Naive thymus-derived CD8-positive, alpha-beta T cell (primary cell): ENCODE data around the gene APOA1. TPM values are rescaled to one million over a fixed set of nuclear protein-coding genes. Genes with fewer than 3 reads are reported as not detected.

Source experiments
- ATAC-seq, 2 donors: fragments of 150-1000 bp; cut with Tn5 transposase in 1 of 2; sonication (Bioruptor Pico), chemical (Tn5 transposase) in 1 of 2; 1 replicate in 1 of 2; 2 replicates in 1 of 2; pipeline ENCODE4 v1.10.0; 2021; ENCODE audit warnings: mild to moderate bottlenecking in 2 of 2, moderate library complexity in 2 of 2
- POLR2A ChIA-PET: fragments of 350-600 bp; sonication (Branson Sonifier 250); formaldehyde crosslinking; loops from one replicate; lab custom pipeline; 2021; ENCODE audit warnings: antibody characterized with exemption; lab: Charles Lee
- DNase-seq, 10 donors: peaks; one replicate each; pipeline versions ENCODE4 v3.0.0 to v3.0.0-alpha.2; 2020 to 2022
- H3K27ac Mint-ChIP-seq, 10 donors: one replicate each; pipeline ENCODE4 v1.8.0; 2020 to 2022; ENCODE audit warnings: mild to moderate bottlenecking in 10 of 10, mixed read lengths in 10 of 10, moderate library complexity in 4 of 10, inconsistent platforms in 1 of 10
- H3K27me3 Mint-ChIP-seq, 5 donors: one replicate each; pipeline ENCODE4 v1.8.0; 2021 to 2022; ENCODE audit warnings: mixed read lengths in 5 of 5
- H3K36me3 Mint-ChIP-seq, 3 donors: one replicate each; pipeline ENCODE4 v1.8.0; 2020 to 2022; ENCODE audit warnings: mixed read lengths in 3 of 3, mild to moderate bottlenecking in 2 of 3, inconsistent platforms in 1 of 3
- H3K4me1 Mint-ChIP-seq, 4 donors: one replicate each; pipeline ENCODE4 v1.8.0; 2021 to 2022; ENCODE audit warnings: mixed read lengths in 4 of 4
- H3K4me3 Mint-ChIP-seq, 10 donors: one replicate each; pipeline ENCODE4 v1.8.0; 2020 to 2022; ENCODE audit warnings: mild to moderate bottlenecking in 10 of 10, mixed read lengths in 10 of 10, moderate library complexity in 6 of 10, inconsistent platforms in 1 of 10
- H3K9me3 Mint-ChIP-seq, 9 donors: one replicate each; pipeline ENCODE4 v1.8.0; 2020 to 2022; ENCODE audit warnings: mixed read lengths in 9 of 9, mild to moderate bottlenecking in 3 of 9, inconsistent platforms in 1 of 9, moderate library complexity in 1 of 9
- polyA plus RNA-seq, 3 donors: library from polyadenylated mRNA; unstranded; fragments of 300-500 nt; fragmentation: Illumina TruSeq; gene quantifications; one replicate each; pipeline ENCODE4 v1.2.3, GENCODE V29; 2021
- total RNA-seq, 8 experiments: library from RNA in 2 of 8; stranded (reverse) in 2 of 8; gene quantifications; one replicate each; pipeline ENCODE4 v1.2.3 and lab custom pipeline; 2021 to 2026

APOA1 gene
- total and polyA plus RNA-seq, 5 experiments from 2014 or later = 0.17 to 1.3 (median 0.29) TPM

DNA sequence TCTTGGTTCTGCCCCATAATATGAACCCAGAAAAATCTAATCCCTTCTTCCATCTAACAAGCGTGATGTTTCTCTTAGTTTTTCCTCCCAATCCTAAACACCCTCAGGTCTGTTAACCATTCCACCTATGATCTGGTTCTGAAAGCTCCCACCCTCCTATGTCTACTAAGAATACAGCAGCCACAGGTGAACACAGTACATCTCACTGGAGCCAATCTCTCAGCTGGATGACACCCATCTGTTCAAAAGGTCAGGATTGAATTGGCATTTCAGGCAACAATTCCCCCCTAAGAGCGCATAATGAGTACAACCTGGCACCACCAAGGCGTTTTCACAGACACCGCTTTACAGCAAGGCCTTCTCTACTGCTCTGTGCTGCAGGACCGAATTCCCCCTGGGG is 19.0 kb upstream of the APOA1 start:
- DNase-seq (no peak), ATAC-seq (no peak)
- H3K4me3 Mint-ChIP-seq = peak overlapping the region in 3 of 10 donors; percentile 28 to 48 (median 36)
- H3K4me1 Mint-ChIP-seq = peaks cover 27 to 59% (median 56%) of the 10 kb centered on the region in 4 donors
- peaks cover 0 to 49% (median 34%) of the 10 kb centered on the region in 3 donors for H3K36me3 Mint-ChIP-seq
- no peaks in the 10 kb centered on the region for H3K9me3 Mint-ChIP-seq
- H3K27me3 Mint-ChIP-seq = no peaks in the 10 kb centered on the region
- POLR2A ChIA-PET = interaction anchor here (1.5 to 6.3 kb wide), 2 partner anchors 21 to 288 kb away, joined by 3 to 60 read pairs; partner anchors contain the start of genes APOA1 and PAFAH1B2
- H3K27ac Mint-ChIP-seq = peak overlapping the region in 7 of 10 donors; percentile 5 to 86 (median 52)

DNA sequence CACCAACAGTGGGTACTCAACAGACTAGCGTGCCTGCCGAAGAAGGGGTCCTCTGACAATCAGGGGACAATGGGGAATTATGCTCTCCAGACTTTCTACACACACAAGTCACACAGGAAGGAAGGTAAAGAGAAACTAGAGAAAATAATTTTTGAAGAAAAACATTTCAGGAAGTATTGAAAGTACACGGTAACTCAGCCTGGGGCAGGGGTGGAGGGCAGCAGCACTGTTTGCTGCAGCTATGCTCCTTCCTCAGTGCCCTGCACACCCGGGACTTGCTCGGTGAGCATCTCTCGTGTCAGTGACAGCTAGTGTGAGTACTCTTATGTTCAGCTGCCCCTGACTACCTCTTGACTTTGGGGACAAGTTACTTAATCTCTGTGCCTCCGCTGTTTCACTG is 18.0 kb upstream of the APOA1 start:
- H3K36me3 Mint-ChIP-seq = peaks cover 0 to 40% (median 26%) of the 10 kb centered on the region in 3 donors
- H3K4me1 Mint-ChIP-seq = peaks cover 31 to 67% (median 64%) of the 10 kb centered on the region in 4 donors

DNA sequence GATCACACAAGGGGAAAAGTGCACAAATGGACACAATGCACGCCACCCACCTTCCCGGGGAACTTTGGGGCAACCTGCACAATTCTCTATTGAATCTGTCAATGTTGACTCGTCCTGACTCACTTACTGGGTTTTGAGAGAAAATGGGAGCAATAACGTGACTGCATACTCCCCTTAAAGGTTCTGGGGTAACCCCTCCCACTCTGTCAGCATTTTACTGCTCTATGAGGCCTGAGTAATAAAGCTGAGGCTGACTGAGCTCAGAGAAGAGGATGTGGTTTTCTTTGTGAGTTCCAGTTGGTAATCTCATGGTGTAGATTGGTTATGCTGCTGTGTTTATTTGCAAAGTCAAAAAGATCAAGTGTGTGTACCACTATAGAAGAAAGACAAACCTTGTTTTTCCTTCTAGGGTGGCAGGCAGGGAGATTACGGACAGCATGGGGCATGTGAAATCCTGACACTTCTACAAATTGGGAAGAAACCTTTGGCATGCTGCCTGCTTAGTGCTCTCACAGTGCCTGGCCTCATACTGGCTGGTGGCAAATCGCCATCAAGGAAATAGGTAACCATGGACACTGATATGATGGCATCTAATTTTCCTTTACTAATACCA is 16.1 kb upstream of the APOA1 start:
- Mint-ChIP-seq H3K4me3 (peak overlapping the region; percentile 49 to 87 (median 64)), H3K9me3 (no peaks in the 10 kb centered on the region), H3K27ac (peak overlapping the region; percentile 10 to 89 (median 84)), H3K36me3 (peaks cover 0 to 32% (median 17%) of the 10 kb centered on the region in 3 donors), H3K27me3 (no peaks in the 10 kb centered on the region), H3K4me1 (peaks cover 41 to 77% (median 74%) of the 10 kb centered on the region in 4 donors)
- DNase-seq (peak in 9 of 10 donors; percentile 32 to 84 (median 68)), ATAC-seq (peak; percentile 95 to 96)
- POLR2A ChIA-PET = interaction anchor here (0.7 to 6.3 kb wide), 11 partner anchors 11 to 377 kb away, joined by 3 to 60 read pairs (median 5); partner anchors contain the start of genes APOA1, APOA4, APOA5 and BUD13

More for the DNA sequence above, 18.0 kb upstream of the APOA1 start:
- POLR2A ChIA-PET = interaction anchor here (0.7 to 6.3 kb wide), 3 partner anchors 20 to 146 kb away, joined by 3 to 60 read pairs (median 11); partner anchors contain the start of genes APOA1 and APOA5
- ATAC-seq (no peak), DNase-seq (no peak)
- Mint-ChIP-seq H3K9me3 (no peaks in the 10 kb centered on the region), H3K27ac (peak overlapping the region; percentile 27 to 92 (median 80)), H3K27me3 (no peaks in the 10 kb centered on the region), H3K4me3 (peak overlapping the region in 9 of 10 donors; percentile 47 to 79 (median 64))

DNA sequence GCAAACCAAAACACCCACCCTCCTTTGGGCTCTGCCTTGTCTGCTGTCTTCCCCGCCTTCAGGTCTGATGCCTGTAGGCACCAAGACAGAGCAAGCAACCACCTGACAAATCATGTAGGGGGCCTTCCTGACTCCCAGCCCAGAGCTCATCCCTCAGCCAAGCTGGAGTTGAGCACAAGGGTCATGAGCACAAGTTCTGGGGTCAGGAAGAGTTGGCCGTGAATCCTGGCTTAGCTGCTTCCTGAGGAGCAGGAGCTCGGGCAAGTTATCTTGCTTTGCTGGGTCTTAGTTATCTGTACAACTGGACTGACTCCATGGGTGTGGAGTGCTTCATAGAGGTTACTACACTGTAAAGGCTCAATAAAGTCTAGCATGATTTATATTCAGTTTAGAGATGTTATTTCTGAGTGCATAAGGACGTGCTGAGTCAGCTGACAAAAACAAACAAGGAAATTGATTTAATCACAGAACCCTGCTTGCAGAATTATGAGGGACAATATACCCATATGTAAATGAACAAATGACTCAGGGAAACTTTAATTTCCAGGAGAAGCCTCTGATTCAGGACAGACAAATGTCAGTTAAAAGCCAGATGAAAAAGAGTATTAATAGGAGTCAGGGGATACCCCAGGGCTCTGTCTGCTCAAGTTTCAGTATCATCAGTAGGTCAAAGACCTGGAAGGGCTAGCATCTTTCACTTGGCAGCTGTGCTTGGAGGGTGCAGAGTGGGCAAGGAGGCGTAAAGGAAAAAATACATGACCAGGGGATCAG is 15.0 kb upstream of the APOA1 start:
- H3K36me3 Mint-ChIP-seq = peaks cover 0 to 27% (median 7%) of the 10 kb centered on the region in 3 donors
- POLR2A ChIA-PET = interaction anchor here (1.2 to 6.3 kb wide), 7 partner anchors 10 to 378 kb away, joined by 3 to 60 read pairs (median 5); partner anchors contain the start of genes APOA1, APOA4, BUD13 and PAFAH1B2
- H3K9me3 Mint-ChIP-seq = no peaks in the 10 kb centered on the region
- H3K4me3 Mint-ChIP-seq = peak overlapping the region; percentile 13 to 87 (median 66)
- peak overlapping the region; percentile 72 to 89 (median 84) for H3K27ac Mint-ChIP-seq
- H3K4me1 Mint-ChIP-seq = peaks cover 41 to 77% (median 74%) of the 10 kb centered on the region in 4 donors
- no peak for DNase-seq
- no peak for ATAC-seq
- no peaks in the 10 kb centered on the region for H3K27me3 Mint-ChIP-seq

DNA sequence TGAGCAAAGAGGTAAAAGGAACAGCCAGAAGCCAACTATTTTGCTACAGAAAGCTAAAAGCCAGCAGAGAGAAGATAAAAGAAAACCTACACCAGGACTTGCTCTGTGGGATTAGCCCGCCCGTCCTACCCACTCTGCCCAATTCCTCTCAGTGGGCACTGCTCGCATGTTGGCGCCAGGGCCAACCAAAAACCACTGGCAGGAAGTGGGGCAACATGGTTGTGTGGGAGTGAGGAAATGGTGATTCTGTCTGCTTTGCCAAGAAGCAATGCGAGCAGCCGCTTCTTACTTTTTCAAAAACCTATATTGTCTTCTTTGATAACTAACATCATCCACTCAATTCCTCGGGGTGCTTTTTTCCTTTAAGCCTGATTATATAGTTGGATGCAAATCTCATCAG is 14.2 kb upstream of the APOA1 start:
- H3K36me3 Mint-ChIP-seq = peaks cover 4 to 27% (median 6%) of the 10 kb centered on the region in 3 donors
- H3K27ac Mint-ChIP-seq = peak overlapping the region; percentile 71 to 89 (median 84)
- DNase-seq = peak in 9 of 10 donors; percentile 6 to 72 (median 52)
- POLR2A ChIA-PET = interaction anchor here (0.5 to 6.3 kb wide), 3 partner anchors 11 to 247 kb away, joined by 3 to 60 read pairs (median 4); partner anchors contain the start of gene APOA1
- ATAC-seq = peak; percentile 44 to 47
- no peaks in the 10 kb centered on the region for H3K27me3 Mint-ChIP-seq
- peaks cover 41 to 70% (median 69%) of the 10 kb centered on the region in 4 donors for H3K4me1 Mint-ChIP-seq
- peak overlapping the region; percentile 55 to 87 (median 68) for H3K4me3 Mint-ChIP-seq
- H3K9me3 Mint-ChIP-seq = no peaks in the 10 kb centered on the region

DNA sequence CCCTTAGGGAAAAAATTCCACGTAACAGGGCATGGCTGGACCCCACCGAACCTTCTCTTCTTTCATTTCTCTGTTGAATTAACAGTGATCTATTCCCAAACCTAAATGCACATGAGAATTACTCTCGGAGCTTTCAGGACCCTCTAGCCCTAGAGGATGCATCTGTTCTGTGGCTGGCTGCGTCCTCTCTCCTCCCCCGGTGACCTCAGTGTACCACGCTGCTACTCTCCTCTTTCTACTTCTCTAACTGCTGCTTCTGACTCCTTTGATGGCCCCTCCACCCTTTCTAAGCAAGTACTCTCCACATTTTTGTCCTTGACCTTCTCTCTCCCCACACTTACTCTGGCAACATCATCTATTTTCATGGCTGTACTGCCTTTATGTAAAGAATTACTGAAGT is 12.1 kb upstream of the APOA1 start:
- peak overlapping the region in 3 of 10 donors; percentile 3 to 24 (median 21) for H3K27ac Mint-ChIP-seq
- peaks cover 9 to 45% (median 18%) of the 10 kb centered on the region in 3 donors for H3K36me3 Mint-ChIP-seq
- H3K27me3 Mint-ChIP-seq = no peaks in the 10 kb centered on the region
- no peaks in the 10 kb centered on the region for H3K9me3 Mint-ChIP-seq
- POLR2A ChIA-PET = interaction anchor here (1.9 kb wide), 1 partner anchor 13 kb away, joined by 6 read pairs; no protein-coding TSS in a partner anchor
- ATAC-seq = no peak
- peaks cover 31 to 49% (median 49%) of the 10 kb centered on the region in 4 donors for H3K4me1 Mint-ChIP-seq
- no peak for DNase-seq
- H3K4me3 Mint-ChIP-seq = no peak overlapping the region

DNA sequence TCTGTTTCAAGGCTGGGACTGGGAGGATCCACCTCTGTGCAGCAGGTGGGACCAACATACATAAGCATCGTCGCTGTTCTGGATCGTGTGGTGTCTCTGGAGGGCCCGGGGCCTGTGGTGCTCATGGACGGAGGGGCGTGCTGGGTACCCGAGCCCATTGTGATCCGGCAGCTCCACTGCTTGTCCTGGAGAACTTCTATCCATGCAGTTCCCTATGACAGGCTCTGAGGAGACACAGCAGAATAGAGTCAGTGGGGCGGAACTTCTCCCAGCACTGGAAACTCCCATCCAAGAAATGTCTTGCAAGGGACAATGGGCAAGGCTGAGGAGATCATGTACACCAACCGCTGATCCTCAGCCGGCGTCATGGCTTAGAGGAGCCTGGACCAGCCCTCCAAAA is 11.6 kb upstream of the APOA1 start:
- H3K4me1 Mint-ChIP-seq = peaks cover 29 to 45% (median 45%) of the 10 kb centered on the region in 4 donors
- POLR2A ChIA-PET = interaction anchor here (1.9 kb wide), 1 partner anchor 13 kb away, joined by 6 read pairs; no protein-coding TSS in a partner anchor
- ATAC-seq = no peak
- H3K27ac Mint-ChIP-seq = no peak overlapping the region
- H3K36me3 Mint-ChIP-seq = peaks cover 9 to 46% (median 18%) of the 10 kb centered on the region in 3 donors
- DNase-seq = no peak
- H3K27me3 Mint-ChIP-seq = no peaks in the 10 kb centered on the region
- no peaks in the 10 kb centered on the region for H3K9me3 Mint-ChIP-seq
- H3K4me3 Mint-ChIP-seq = no peak overlapping the region

DNA sequence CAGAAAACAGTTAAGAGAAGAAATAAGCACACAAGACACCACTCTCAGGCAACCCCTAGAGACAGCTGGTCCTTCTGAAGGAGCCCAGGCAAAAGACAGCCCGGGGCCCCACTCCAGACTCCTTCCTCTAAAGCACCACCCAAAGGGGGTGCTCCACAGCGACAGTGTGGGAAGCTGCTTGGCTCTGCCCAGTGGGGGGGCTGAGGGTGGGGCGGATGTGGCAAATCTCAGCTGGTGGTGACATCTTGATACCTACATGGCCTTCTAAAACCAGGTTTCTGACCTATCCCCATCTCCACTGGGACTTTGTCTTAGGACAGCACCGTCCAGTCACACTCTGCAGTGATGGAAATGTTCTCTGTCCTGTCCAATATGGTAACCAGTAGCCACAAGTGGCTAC is 10.2 kb upstream of the APOA1 start:
- H3K36me3 Mint-ChIP-seq = peaks cover 9 to 57% (median 18%) of the 10 kb centered on the region in 3 donors
- POLR2A ChIA-PET = interaction anchor here (1.9 kb wide), 1 partner anchor 11 kb away, joined by 6 read pairs; no protein-coding TSS in a partner anchor
- peak overlapping the region in 1 of 10 donors; percentile 37 for H3K4me3 Mint-ChIP-seq
- no peak overlapping the region for H3K27ac Mint-ChIP-seq
- DNase-seq (no peak), ATAC-seq (no peak)
- H3K27me3 Mint-ChIP-seq = no peaks in the 10 kb centered on the region
- no peaks in the 10 kb centered on the region for H3K9me3 Mint-ChIP-seq
- H3K4me1 Mint-ChIP-seq = peaks cover 22 to 31% (median 30%) of the 10 kb centered on the region in 4 donors

DNA sequence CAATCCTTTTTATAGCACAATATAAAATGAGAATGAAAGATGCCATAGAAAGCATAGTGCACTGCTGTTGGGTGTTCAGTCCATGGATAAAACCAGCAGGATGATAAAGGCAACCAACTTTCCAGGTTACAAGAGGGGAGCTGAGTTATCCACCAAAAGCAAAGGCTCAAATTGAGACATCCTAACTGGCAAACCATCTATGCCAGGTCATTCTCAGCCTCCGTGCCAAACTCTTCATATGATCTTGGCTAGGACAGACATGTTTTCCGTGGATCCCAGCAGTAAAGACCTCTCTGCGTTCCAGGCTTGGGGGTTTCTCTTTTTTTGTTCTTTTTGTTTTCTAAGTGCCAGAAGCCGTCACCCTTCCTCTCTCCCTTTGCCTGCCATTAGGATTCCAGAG is 7.3 kb upstream of the APOA1 start:
- ATAC-seq (no peak), DNase-seq (no peak)
- POLR2A ChIA-PET = no interaction called here
- no peaks in the 10 kb centered on the region for H3K27me3 Mint-ChIP-seq
- H3K4me3 Mint-ChIP-seq = no peak overlapping the region
- H3K4me1 Mint-ChIP-seq = peaks cover 2 to 6% (median 4%) of the 10 kb centered on the region in 4 donors
- peak overlapping the region in 3 of 10 donors; percentile 43 to 79 (median 64) for H3K27ac Mint-ChIP-seq
- no peaks in the 10 kb centered on the region for H3K9me3 Mint-ChIP-seq
- H3K36me3 Mint-ChIP-seq = peaks cover 9 to 57% (median 18%) of the 10 kb centered on the region in 3 donors

DNA sequence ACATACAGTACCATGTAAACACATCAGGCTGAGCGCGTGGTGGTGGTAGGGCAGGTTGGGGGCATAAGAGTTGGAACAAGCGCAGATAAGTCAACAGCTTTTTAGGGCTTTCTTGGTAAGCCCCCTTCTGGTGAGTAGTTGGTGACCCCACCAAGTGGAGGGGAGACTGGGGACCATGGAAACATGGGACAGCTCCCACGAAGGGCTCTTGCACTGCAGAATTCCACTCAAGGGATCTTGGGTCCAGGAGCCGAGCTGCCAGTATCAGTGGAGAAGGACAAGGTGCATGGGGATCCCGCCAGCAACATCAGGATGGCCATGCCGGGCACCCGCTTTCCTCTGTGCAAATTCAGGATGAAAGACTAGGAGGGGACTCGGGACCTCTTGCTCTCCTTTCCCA is 6.2 kb upstream of the APOA1 start:
- ATAC-seq (no peak), DNase-seq (no peak)
- no peaks in the 10 kb centered on the region for H3K27me3 Mint-ChIP-seq
- H3K27ac Mint-ChIP-seq = no peak overlapping the region
- no peaks in the 10 kb centered on the region for H3K9me3 Mint-ChIP-seq
- H3K36me3 Mint-ChIP-seq = peaks cover 9 to 49% (median 18%) of the 10 kb centered on the region in 3 donors
- POLR2A ChIA-PET = no interaction called here
- no peak overlapping the region for H3K4me3 Mint-ChIP-seq
- peaks cover 0 to 3% (median 0%) of the 10 kb centered on the region in 4 donors for H3K4me1 Mint-ChIP-seq

DNA sequence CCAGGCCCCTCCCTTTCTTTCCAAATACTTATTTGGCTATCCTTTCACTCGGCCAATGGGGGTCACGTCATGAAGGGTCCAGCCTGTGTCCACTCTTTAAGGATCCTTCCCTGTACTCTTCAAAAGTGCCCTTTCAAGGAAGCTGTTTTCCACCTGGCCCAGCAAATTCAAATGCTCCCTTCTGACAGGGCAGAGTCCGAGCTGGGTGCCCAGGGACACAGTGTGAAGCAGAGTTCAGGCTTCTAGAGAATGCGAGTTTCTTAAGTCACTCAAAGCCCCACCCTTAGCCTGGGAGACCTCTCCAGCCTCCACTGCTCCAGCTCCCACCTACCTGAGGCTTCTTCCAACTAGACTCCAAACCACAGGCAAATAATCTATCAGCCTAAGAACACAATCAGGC is 5.5 kb upstream of the APOA1 start:
- no peak for DNase-seq
- Mint-ChIP-seq H3K4me1 (peaks cover 0 to 3% (median 0%) of the 10 kb centered on the region in 4 donors), H3K4me3 (no peak overlapping the region), H3K9me3 (no peaks in the 10 kb centered on the region), H3K27me3 (no peaks in the 10 kb centered on the region), H3K36me3 (peaks cover 9 to 44% (median 18%) of the 10 kb centered on the region in 3 donors), H3K27ac (peak overlapping the region in 1 of 10 donors; percentile 40)
- ATAC-seq = no peak
- POLR2A ChIA-PET = interaction anchor here (1.5 kb wide), 1 partner anchor 11 kb away, joined by 4 read pairs; no protein-coding TSS in a partner anchor

DNA sequence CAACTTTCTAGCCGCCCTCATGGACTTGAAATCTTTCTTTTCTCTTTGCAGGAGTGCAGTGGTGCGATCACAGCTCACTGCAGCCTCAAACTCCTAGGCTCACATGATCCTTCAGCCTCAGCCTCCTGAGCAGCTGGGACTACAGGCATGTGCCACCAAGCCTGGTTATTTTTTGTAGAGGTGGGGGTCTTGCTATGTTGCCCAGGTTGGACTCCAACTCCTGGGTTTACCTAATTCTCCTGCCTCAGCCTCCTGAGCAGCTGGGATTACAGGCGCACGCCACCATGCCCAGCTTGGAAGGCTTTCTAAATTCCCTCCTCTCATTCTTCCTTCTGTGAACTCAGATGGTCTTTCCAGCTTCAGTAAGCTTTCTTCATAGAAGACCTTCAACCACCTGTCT is 4.7 kb upstream of the APOA1 start:
- Mint-ChIP-seq H3K27me3 (no peaks in the 10 kb centered on the region), H3K9me3 (no peaks in the 10 kb centered on the region), H3K4me3 (peak overlapping the region in 2 of 10 donors; percentile 6 to 54), H3K36me3 (peaks cover 7 to 38% (median 14%) of the 10 kb centered on the region in 3 donors), H3K4me1 (peaks cover 0 to 3% (median 0%) of the 10 kb centered on the region in 4 donors), H3K27ac (peak overlapping the region in 2 of 10 donors; percentile 45 to 59)
- no peak for DNase-seq
- POLR2A ChIA-PET = interaction anchor here (0.6 to 1.5 kb wide), 2 partner anchors 11 to 1597 kb away, joined by 4 to 5 read pairs; no protein-coding TSS in a partner anchor
- no peak for ATAC-seq
